ENCODE measurements around the gene CBFA2T2.
"Not testable (repeated sequence)": the region's sequence is repeated elsewhere in the genome, so short reads cannot be mapped to it uniquely, and the experiment has no call there.

CBFA2T2 gene

GRCh38 chr20:33459599-33459998, 30.3 kb upstream of the CBFA2T2 start:
- Mint-ChIP-seq H3K27me3 (ENCODE audit: low read depth) (peaks cover 13% of the 10 kb centered on the region), H3K4me3 (no peak overlapping the region), H3K9me3 (no peaks in the 10 kb centered on the region), H3K36me3 (ENCODE audit: low read depth) (no peaks in the 10 kb centered on the region), H3K27ac (no peak overlapping the region), H3K4me1 (no peaks in the 10 kb centered on the region)
- TF ChIP-seq CTCF (IDR thresholded peaks at IDR 0.05; ENCODE audit: unreplicated experiment in 3 of 3): no peak

GRCh38 chr20:33460711-33461110, 29.2 kb upstream of the CBFA2T2 start:
- Mint-ChIP-seq H3K36me3 (ENCODE audit: low read depth) (no peaks in the 10 kb centered on the region), H3K4me1 (no peaks in the 10 kb centered on the region), H3K27me3 (ENCODE audit: low read depth) (peaks cover 13% of the 10 kb centered on the region), H3K9me3 (no peaks in the 10 kb centered on the region), H3K4me3 (no peak overlapping the region), H3K27ac (no peak overlapping the region)
- TF ChIP-seq CTCF (IDR thresholded peaks at IDR 0.05; ENCODE audit: unreplicated experiment in 3 of 3): no peak

DNA sequence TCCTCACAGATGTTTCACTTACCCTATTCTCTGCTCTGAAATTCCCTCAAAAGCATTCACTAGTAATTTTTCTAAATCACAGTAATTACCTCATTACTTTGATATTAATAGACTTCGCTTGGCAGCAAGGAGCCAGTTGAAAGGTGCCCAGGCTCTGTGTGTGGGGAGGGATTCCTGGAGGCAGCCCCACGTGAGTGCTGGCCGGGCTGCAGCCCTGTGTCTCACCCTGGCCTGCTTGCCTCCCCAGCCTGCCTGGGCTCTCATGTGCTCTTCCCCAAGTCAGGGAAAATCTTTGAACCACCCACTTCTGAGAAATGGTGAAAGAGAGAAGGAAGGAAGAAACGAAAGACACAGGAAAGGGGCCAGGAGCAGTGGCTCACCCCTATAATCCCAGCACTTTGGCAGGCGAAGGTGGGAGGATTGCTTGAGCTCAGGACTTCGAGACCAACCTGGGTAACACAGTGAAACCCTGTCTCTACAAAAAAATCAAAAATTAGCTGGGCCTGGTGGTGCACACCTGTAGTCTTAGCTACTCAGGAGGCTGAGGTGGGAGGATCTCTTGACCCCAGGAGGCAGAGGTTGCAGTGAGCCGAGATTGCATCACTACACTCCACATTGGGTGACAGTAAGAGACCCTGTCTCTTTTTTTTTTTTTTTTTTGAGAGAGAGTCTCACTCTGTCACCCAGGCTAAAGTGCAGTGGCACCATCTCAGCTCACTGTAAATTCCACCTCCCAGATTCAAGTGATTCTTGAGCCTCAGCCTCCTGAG, 26.4 kb upstream of the CBFA2T2 start:
- Mint-ChIP-seq H3K36me3 (ENCODE audit: low read depth) (no peaks in the 10 kb centered on the region), H3K4me1 (no peaks in the 10 kb centered on the region), H3K27me3 (ENCODE audit: low read depth) (peaks cover 13% of the 10 kb centered on the region), H3K4me3 (no peak overlapping the region), H3K9me3 (no peaks in the 10 kb centered on the region), H3K27ac (no peak overlapping the region)
- TF ChIP-seq CTCF (IDR thresholded peaks at IDR 0.05; ENCODE audit: unreplicated experiment in 3 of 3): no peak

DNA sequence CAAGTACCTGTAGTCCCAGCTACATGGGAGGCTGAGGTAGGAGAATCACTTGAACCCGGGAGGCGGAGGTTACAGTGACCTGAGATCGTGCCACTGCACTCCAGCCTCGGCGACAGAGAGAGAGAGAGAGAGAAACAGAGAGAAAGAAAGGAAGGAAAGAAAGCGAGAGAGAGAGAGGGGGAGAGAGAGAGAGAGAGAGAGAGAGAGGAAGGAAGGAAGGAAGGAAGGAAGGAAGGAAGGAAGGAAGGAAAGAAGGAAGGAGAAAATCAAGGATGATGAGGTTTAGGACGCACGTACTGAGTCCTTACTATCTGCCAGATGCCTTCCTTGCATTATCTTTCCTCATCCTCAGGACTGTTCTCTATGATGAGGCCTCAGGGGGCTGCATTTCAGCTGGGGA, 25.1 kb upstream of the CBFA2T2 start:
- H3K4me1 Mint-ChIP-seq; H3K27ac Mint-ChIP-seq; H3K27me3 Mint-ChIP-seq (ENCODE audit: low read depth); H3K4me3 Mint-ChIP-seq; H3K9me3 Mint-ChIP-seq; H3K36me3 Mint-ChIP-seq (ENCODE audit: low read depth): not testable (repeated sequence)

DNA sequence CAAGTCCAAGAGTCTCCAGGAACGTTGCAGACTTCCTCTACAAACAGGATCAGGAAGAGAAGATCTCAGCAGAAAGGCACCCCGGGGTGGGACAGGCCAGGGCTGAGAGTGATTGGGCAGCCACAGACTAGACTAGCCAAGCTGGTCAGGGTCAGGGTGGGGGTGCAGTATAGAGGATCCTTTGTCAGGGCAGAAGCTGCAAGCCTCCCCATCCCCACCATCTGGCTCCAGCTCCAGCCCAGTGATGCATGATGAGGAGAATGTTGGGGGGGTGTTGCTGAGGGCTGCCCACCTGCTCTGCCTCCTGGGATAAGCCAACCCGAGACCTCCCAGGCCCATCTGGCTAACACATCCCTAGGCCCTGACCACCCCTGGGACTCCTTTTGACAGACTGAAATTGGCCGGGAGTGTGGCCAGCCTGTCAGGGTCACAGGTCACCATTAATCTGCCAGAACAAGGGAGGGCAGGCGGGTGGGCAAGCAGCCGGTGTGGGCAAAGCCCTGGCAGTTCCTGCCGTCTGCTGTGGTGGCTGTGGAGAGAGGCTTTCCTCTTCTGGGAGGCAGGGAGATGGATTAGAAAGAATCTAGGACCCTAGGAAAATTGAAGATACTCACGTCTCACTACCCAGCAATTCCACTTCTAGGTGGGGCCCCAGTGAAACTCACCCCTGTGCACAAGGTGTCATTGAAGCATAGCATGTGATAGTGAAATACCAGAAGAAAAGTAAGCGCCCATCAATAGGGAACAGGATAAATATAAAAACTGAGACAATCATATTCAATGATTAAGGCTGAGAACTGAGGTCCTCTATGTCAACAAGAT, 24.2 kb upstream of the CBFA2T2 start:
- TF ChIP-seq CTCF (IDR thresholded peaks at IDR 0.05; ENCODE audit: unreplicated experiment in 3 of 3): no peak
- peaks cover 8% of the 10 kb centered on the region for H3K27me3 Mint-ChIP-seq (ENCODE audit: low read depth)
- no peak overlapping the region for H3K4me3 Mint-ChIP-seq
- H3K27ac Mint-ChIP-seq: no peak overlapping the region
- H3K36me3 Mint-ChIP-seq (ENCODE audit: low read depth): no peaks in the 10 kb centered on the region
- H3K4me1 Mint-ChIP-seq: no peaks in the 10 kb centered on the region
- H3K9me3 Mint-ChIP-seq: no peaks in the 10 kb centered on the region

DNA sequence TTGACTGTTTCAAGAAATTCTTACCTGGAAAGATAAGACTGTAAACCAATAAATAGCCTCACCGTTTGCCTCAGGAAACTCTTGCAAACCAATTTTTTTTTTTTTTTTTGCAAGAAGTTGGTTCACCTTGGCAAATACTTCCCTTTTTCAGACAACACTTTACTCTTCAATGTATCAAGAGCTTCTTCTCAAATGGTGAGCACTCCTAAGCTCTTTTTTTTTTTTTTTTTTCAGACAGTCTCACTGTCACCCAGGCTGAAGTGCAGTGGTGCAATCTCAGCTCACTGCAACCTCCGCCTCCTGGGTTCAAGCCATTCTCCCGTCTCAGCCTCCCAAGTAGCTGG, 23.6 kb upstream of the CBFA2T2 start:
- no peak for TF ChIP-seq CTCF (IDR thresholded peaks at IDR 0.05; ENCODE audit: unreplicated experiment in 3 of 3)
- Mint-ChIP-seq H3K27me3 (ENCODE audit: low read depth) (peaks cover 8% of the 10 kb centered on the region), H3K36me3 (ENCODE audit: low read depth) (no peaks in the 10 kb centered on the region), H3K27ac (no peak overlapping the region), H3K4me3 (no peak overlapping the region), H3K9me3 (no peaks in the 10 kb centered on the region), H3K4me1 (no peaks in the 10 kb centered on the region)
